Adipocyte (in vitro differentiated cells): Measurements from ENCODE around the gene CRMP1.

ENCODE experiments used
- DNase-seq: peaks from one replicate; pipeline ENCODE4 v3.0.0-alpha.2; 2015; ENCODE audit warnings: low read depth
- H3K27me3 ChIP-seq: replicated peaks from 2 replicates; pipeline ENCODE4 v1.7.0; 2013; ENCODE audit warnings: mild to moderate bottlenecking, low read length, moderate library complexity; ENCODE audit not compliant: control insufficient read depth, insufficient read depth
- H3K36me3 ChIP-seq: 2 replicates; pipeline ENCODE4 v1.7.0; 2013; ENCODE audit warnings: low read length, mild to moderate bottlenecking, moderate library complexity; ENCODE audit not compliant: control insufficient read depth, insufficient read depth, severe bottlenecking
- H3K4me1 ChIP-seq: 2 replicates; pipeline ENCODE4 v1.7.0; 2013; ENCODE audit warnings: mild to moderate bottlenecking, low read length, moderate library complexity; ENCODE audit not compliant: control insufficient read depth, insufficient read depth
- H3K4me3 ChIP-seq: 2 replicates; pipeline ENCODE4 v1.7.0; 2013; ENCODE audit warnings: mild to moderate bottlenecking, low read length, moderate library complexity
- H3K9ac ChIP-seq: 2 replicates; pipeline ENCODE4 v1.7.0; 2013; ENCODE audit warnings: mild to moderate bottlenecking, low read length, moderate library complexity
- H3K9me3 ChIP-seq: 2 replicates; pipeline ENCODE4 v1.7.0; 2013; ENCODE audit warnings: mild to moderate bottlenecking, low read length, moderate library complexity; ENCODE audit not compliant: control insufficient read depth

CRMP1 gene

GRCh38 chr4:5918331-5918985 is 25.6 kb upstream of the CRMP1 start:
- Histone ChIP-seq H3K9ac (no peak overlapping the region), H3K4me1 (no peaks in the 10 kb centered on the region)

GRCh38 chr4:5917672-5918071 is 24.8 kb upstream of the CRMP1 start:
- Histone ChIP-seq H3K36me3 (no peaks in the 10 kb centered on the region), H3K4me1 (no peaks in the 10 kb centered on the region), H3K4me3 (no peak overlapping the region), H3K9me3 (peaks cover 7% of the 10 kb centered on the region), H3K9ac (no peak overlapping the region), H3K27me3 (peaks cover 37% of the 10 kb centered on the region)
- DNase-seq: no peak

More at GRCh38 chr4:5918331-5918985, 25.6 kb upstream of the CRMP1 start:
- peaks cover 43% of the 10 kb centered on the region for H3K27me3 ChIP-seq
- H3K9me3 ChIP-seq: peaks cover 5% of the 10 kb centered on the region
- H3K4me3 ChIP-seq: no peak overlapping the region
- no peak for DNase-seq
- no peaks in the 10 kb centered on the region for H3K36me3 ChIP-seq

DNA sequence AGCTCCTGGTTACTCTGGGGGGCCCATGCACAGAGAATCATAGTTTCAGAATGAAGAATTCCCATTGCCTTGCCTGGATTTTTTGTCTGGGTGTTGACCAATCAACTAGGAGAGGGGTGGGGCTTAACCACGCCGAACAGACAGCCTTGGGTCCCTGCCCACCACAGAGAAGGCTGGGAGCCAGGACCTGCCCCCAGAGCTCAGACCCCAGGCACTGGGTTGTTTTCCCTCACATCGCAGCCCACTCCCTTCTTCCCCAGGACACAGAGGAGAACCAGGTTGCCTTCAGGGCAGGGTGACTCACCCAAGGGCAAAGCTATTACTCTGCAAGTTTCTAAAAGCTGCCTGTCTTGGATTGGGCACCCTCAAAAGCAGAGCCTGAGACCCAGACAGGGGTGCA is 23.3 kb upstream of the CRMP1 start:
- no peak overlapping the region for H3K9ac ChIP-seq
- no peaks in the 10 kb centered on the region for H3K4me1 ChIP-seq
- H3K27me3 ChIP-seq: peaks cover 22% of the 10 kb centered on the region
- H3K9me3 ChIP-seq: peaks cover 11% of the 10 kb centered on the region
- DNase-seq: no peak
- H3K4me3 ChIP-seq: no peak overlapping the region
- no peaks in the 10 kb centered on the region for H3K36me3 ChIP-seq

DNA sequence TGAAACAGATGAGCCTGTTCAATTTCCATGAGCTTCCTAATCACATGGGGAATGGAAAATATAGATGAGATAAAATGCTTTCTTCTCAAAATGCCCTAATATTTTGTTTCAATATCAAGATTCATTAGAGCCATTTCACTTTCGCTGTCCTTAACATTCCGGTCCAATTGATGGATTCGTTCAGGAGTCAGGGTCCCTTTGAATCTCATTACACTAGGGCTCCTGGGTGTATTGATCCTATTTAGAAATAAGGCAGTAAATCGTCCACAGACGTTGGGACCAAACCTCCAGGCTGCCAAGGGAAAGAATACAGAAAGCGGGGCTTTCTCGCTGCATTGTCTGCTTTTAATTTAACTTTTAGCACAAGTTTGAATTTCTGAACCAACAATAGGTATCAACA is 20.6 kb upstream of the CRMP1 start:
- H3K4me1 ChIP-seq: no peaks in the 10 kb centered on the region

GRCh38 chr4:5912614-5913019 is 19.7 kb upstream of the CRMP1 start:
- Histone ChIP-seq H3K9ac (no peak overlapping the region), H3K4me1 (no peaks in the 10 kb centered on the region), H3K9me3 (peaks cover 31% of the 10 kb centered on the region), H3K36me3 (no peaks in the 10 kb centered on the region), H3K27me3 (peaks cover 7% of the 10 kb centered on the region), H3K4me3 (no peak overlapping the region)
- DNase-seq: no peak

More for the DNA sequence above, 20.6 kb upstream of the CRMP1 start:
- H3K9ac ChIP-seq: no peak overlapping the region
- no peak for DNase-seq
- H3K27me3 ChIP-seq: peaks cover 5% of the 10 kb centered on the region
- peaks cover 23% of the 10 kb centered on the region for H3K9me3 ChIP-seq
- no peaks in the 10 kb centered on the region for H3K36me3 ChIP-seq
- no peak overlapping the region for H3K4me3 ChIP-seq

DNA sequence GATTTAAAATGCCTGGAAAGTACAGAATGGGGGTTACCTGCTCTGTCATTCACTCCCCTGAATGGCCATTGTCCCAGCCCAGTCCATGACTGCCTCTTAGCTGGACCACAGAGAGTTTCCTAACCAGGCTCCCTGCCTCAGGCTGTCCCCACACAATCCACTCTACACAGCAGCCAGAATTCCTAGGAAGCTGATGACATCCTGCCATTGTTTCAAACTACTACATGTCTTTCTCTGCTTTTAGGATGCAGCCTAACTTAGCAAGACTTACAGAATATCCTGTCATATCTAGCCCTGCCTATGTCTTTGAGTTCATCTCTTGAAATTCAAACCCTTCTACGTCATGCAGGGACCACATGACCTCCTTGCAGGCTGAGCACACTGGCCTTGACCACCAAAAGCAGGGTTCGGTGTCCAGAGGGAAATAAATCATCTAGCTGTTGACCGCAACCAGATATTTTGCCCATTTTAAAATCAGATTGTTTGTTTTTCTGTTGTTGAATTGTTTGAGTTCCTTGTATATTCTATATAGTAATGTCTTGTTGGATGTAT is 16.1 kb upstream of the CRMP1 start:
- Histone ChIP-seq H3K9ac (no peak overlapping the region), H3K4me3 (no peak overlapping the region), H3K36me3 (no peaks in the 10 kb centered on the region), H3K27me3 (peaks cover 15% of the 10 kb centered on the region), H3K9me3 (peaks cover 51% of the 10 kb centered on the region), H3K4me1 (no peaks in the 10 kb centered on the region)
- no peak for DNase-seq

- H3K27me3 ChIP-seq: peaks cover 23% of the 10 kb centered on the region
- DNase-seq: no peak
- H3K9me3 ChIP-seq: peaks cover 45% of the 10 kb centered on the region
- no peaks in the 10 kb centered on the region for H3K4me1 ChIP-seq
- no peaks in the 10 kb centered on the region for H3K36me3 ChIP-seq
- no peak overlapping the region for H3K4me3 ChIP-seq
- no peak overlapping the region for H3K9ac ChIP-seq
These were observed 13.3 kb upstream of the CRMP1 start for GRCh38 chr4:5906191-5906590.

DNA sequence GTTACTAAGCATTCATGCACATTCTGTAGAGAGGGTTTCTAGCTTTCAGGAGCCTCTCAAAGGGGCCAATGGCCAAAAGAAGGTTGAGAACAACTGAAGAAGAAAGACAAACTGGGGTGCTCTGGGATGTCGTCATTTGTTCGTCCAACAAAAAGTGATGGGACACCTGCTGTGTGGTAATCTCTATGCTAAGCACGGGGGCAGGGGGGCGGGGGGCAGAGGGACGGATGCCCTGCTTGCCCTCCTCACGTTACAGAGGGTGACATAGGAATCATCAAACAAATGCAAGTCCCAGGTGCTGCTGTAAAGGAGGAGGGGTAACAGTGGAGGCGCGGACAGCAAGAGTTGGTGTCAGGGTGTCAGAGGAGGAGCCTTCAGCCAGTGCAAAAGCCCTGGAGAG is 12.8 kb upstream of the CRMP1 start:
- no peaks in the 10 kb centered on the region for H3K4me1 ChIP-seq
- H3K9ac ChIP-seq: no peak overlapping the region
- no peak for DNase-seq
- H3K27me3 ChIP-seq: peaks cover 23% of the 10 kb centered on the region
- no peaks in the 10 kb centered on the region for H3K36me3 ChIP-seq
- H3K9me3 ChIP-seq: peaks cover 45% of the 10 kb centered on the region
- H3K4me3 ChIP-seq: no peak overlapping the region

- H3K4me1 ChIP-seq: no peaks in the 10 kb centered on the region
- no peak for DNase-seq
- H3K4me3 ChIP-seq: no peak overlapping the region
These were observed 8.0 kb upstream of the CRMP1 start for GRCh38 chr4:5900844-5901243.

GRCh38 chr4:5899881-5900280 is 7.0 kb upstream of the CRMP1 start:
- H3K36me3 ChIP-seq: no peaks in the 10 kb centered on the region
- H3K9ac ChIP-seq: no peak overlapping the region
- H3K4me3 ChIP-seq: no peak overlapping the region
- H3K27me3 ChIP-seq: peaks cover 42% of the 10 kb centered on the region
- peaks cover 17% of the 10 kb centered on the region for H3K9me3 ChIP-seq
- H3K4me1 ChIP-seq: no peaks in the 10 kb centered on the region
- DNase-seq: no peak

More at GRCh38 chr4:5900844-5901243, 8.0 kb upstream of the CRMP1 start:
- Histone ChIP-seq H3K27me3 (peaks cover 42% of the 10 kb centered on the region), H3K9ac (no peak overlapping the region), H3K9me3 (peaks cover 23% of the 10 kb centered on the region), H3K36me3 (no peaks in the 10 kb centered on the region)

GRCh38 chr4:5899396-5899795 is 6.5 kb upstream of the CRMP1 start:
- Histone ChIP-seq H3K36me3 (no peaks in the 10 kb centered on the region), H3K4me1 (no peaks in the 10 kb centered on the region), H3K9ac (no peak overlapping the region), H3K4me3 (no peak overlapping the region), H3K9me3 (peaks cover 12% of the 10 kb centered on the region), H3K27me3 (peaks cover 42% of the 10 kb centered on the region)
- no peak for DNase-seq

DNA sequence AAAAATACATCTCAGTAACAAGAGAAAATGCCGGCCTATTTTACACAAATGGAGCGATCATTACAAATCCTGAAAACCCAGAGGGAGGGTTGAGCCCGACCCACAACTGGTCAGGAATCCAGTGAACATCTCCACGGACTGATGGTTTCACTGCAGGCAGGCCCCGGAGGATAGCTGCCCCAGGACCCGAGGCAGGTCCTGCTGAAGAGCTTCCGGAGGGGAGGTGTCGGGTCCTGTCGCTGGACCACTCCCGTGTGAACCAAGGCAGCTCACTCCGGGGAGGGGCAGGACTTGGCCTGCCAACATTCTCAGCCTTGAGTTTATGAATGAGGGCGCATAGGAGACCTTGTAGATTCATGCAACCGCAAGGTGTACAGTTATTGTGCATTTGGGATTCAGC is 4.8 kb upstream of the CRMP1 start:
- H3K27me3 ChIP-seq: peaks cover 56% of the 10 kb centered on the region

More for the DNA sequence above, 4.8 kb upstream of the CRMP1 start:
- DNase-seq: no peak
- peaks cover 12% of the 10 kb centered on the region for H3K9me3 ChIP-seq
- H3K4me3 ChIP-seq: no peak overlapping the region
- no peak overlapping the region for H3K9ac ChIP-seq
- H3K36me3 ChIP-seq: no peaks in the 10 kb centered on the region
- no peaks in the 10 kb centered on the region for H3K4me1 ChIP-seq
